OCI-LY1 (cell line): ENCODE data around the gene CEMIP2.

Experiments
- EZH2 ChIP-seq: fragments of 200-600 bp; sonication (generic), shearing (Covaris generic); IDR thresholded peaks from 2 replicates; pipeline ENCODE4 v1.8.0; 2017; ENCODE audit warnings: borderline replicate concordance, mixed run types, mild to moderate bottlenecking, antibody characterized with exemption, low read length, moderate library complexity, mixed read lengths
- TF ChIP-seq, protein P1 (sequence below): fragments of 200-600 bp; sonication (generic), shearing (Covaris generic); IDR thresholded peaks from 2 replicates; pipeline ENCODE4 v1.5.1; 2017; ENCODE audit warnings: mild to moderate bottlenecking, antibody characterized with exemption, low read length, moderate library complexity, mixed read lengths

DNA sequence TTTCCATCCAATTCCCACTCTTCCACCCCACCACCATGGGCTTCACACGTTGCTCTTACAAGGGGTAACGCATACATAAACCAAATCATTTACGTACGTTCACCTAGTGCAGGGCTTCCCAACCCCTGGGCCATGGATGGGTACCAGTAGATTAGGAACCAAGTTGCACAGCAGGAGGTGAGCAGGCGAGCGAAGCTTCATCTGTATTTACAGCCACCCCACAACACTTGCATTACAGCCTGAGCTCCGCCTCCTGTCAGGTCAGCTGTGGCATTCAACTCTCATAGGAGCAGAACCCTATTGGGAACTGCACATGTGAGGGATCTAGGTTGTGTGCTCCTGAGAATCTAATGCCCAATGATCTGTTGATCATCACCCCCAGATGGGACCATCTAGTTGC lies 82.3 kb downstream of the CEMIP2 start:
- TF ChIP-seq, protein P1, sequence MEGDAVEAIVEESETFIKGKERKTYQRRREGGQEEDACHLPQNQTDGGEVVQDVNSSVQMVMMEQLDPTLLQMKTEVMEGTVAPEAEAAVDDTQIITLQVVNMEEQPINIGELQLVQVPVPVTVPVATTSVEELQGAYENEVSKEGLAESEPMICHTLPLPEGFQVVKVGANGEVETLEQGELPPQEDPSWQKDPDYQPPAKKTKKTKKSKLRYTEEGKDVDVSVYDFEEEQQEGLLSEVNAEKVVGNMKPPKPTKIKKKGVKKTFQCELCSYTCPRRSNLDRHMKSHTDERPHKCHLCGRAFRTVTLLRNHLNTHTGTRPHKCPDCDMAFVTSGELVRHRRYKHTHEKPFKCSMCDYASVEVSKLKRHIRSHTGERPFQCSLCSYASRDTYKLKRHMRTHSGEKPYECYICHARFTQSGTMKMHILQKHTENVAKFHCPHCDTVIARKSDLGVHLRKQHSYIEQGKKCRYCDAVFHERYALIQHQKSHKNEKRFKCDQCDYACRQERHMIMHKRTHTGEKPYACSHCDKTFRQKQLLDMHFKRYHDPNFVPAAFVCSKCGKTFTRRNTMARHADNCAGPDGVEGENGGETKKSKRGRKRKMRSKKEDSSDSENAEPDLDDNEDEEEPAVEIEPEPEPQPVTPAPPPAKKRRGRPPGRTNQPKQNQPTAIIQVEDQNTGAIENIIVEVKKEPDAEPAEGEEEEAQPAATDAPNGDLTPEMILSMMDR = no peak
- no peak for TF ChIP-seq EZH2
